Measurements from ENCODE around the gene ZBTB46. TPM values are rescaled to one million over a fixed set of nuclear protein-coding genes. Genes with fewer than 3 reads are reported as not detected.

The ZBTB46 gene
- total RNA-seq, 1 donor from 2014 or later, result 7.4 TPM

DNA sequence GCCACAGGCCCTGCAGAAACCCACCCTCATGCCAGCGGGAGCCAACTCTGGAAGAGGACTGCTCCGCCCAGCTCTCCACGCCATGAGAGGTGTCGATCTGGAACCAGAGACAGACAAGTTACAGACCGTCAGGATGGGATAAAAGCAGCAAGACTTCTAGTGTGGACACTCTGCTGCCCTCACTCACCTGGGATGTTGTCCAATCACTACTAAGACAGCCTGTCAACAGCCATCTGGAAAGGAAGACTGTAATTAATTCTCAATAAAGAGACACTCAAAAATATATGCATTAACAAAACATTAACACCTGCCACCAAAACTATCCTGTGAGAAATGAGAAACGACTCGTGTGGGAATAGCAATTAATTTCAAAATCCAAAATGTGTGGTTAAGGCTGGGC is 63.2 kb downstream of the ZBTB46 start:
- H3K4me3 ChIP-seq, result no peak overlapping the region
- H3K9me3 ChIP-seq, result no peaks in the 10 kb centered on the region
- intact Hi-C loops (cut with DNase I), result no loop called here

GRCh38 chr20:63767456-63767855 is 63.6 kb downstream of the ZBTB46 start:
- H3K27me3 ChIP-seq, result no peaks in the 10 kb centered on the region
- H3K9me3 ChIP-seq, result no peaks in the 10 kb centered on the region
- H3K4me3 ChIP-seq, result no peak overlapping the region
- H3K4me1 ChIP-seq, result no peaks in the 10 kb centered on the region
- H3K36me3 ChIP-seq, result no peaks in the 10 kb centered on the region
- intact Hi-C loops (cut with DNase I), result no loop called here
- no peak for DNase-seq (ENCODE audit: extremely low spot score in 2 of 2)
- TF ChIP-seq POLR2A (IDR thresholded peaks at IDR 0.05) (no peak), POLR2AphosphoS5 (IDR thresholded peaks at IDR 0.05; ENCODE audit: insufficient read depth in 1 of 2, low read depth in 1 of 2) (no peak), CTCF (IDR thresholded peaks at IDR 0.05) (no peak)
- H3K27ac ChIP-seq, result no peak overlapping the region

More for the DNA sequence above, 63.2 kb downstream of the ZBTB46 start:
- Histone ChIP-seq H3K27me3 (no peaks in the 10 kb centered on the region), H3K27ac (no peak overlapping the region), H3K36me3 (no peaks in the 10 kb centered on the region), H3K4me1 (no peaks in the 10 kb centered on the region)
- TF ChIP-seq POLR2A (IDR thresholded peaks at IDR 0.05) (no peak), CTCF (IDR thresholded peaks at IDR 0.05) (no peak), POLR2AphosphoS5 (IDR thresholded peaks at IDR 0.05; ENCODE audit: insufficient read depth in 1 of 2, low read depth in 1 of 2) (no peak)
- DNase-seq (ENCODE audit: extremely low spot score in 2 of 2), result no peak

DNA sequence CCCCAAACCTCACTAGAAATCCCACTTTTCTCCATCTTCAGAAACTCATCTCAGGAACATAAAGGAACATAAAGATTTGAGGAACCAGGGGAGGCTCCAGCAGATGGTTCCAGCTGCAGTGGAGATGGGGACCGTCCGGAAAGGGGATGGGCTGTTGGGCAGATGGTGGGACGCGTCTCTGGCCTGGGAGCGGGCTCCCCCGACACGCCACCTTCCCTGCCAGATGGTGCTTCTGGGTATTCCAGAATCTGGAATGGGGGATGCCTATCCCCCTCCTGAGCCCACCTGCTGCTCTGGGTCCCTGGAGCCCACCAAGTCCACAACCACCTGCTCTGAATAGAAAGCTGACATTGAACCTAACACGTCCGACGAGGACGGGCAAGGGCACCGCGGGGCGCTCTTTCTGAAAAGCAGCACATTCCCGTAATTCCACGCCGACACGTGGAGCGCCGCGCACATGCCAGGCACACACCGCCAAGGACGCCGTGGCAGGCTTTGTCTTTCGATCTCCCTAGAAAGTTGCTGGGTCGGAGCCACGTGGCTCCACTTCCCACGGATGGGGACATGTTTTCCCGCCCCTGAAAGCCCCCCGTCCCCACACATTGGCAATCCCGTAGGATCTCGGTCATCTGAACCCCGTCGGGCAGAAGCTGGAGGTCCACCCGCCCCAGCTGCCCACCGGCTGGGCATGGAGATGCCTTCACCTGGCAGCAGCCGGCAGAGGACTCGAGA is 64.2 kb downstream of the ZBTB46 start:
- Histone ChIP-seq H3K9me3 (no peaks in the 10 kb centered on the region), H3K4me1 (no peaks in the 10 kb centered on the region), H3K4me3 (no peak overlapping the region), H3K27ac (no peak overlapping the region), H3K27me3 (no peaks in the 10 kb centered on the region), H3K36me3 (no peaks in the 10 kb centered on the region)
- TF ChIP-seq POLR2A (IDR thresholded peaks at IDR 0.05) (no peak), CTCF (IDR thresholded peaks at IDR 0.05) (no peak), POLR2AphosphoS5 (IDR thresholded peaks at IDR 0.05; ENCODE audit: insufficient read depth in 1 of 2, low read depth in 1 of 2) (no peak)
- DNase-seq (ENCODE audit: extremely low spot score in 2 of 2), result no peak
- intact Hi-C loops (cut with DNase I), result no loop called here

GRCh38 chr20:63765902-63766301 is 65.2 kb downstream of the ZBTB46 start:
- Histone ChIP-seq H3K36me3 (no peaks in the 10 kb centered on the region), H3K4me1 (no peaks in the 10 kb centered on the region), H3K27me3 (no peaks in the 10 kb centered on the region), H3K9me3 (no peaks in the 10 kb centered on the region), H3K4me3 (no peak overlapping the region), H3K27ac (no peak overlapping the region)
- DNase-seq (ENCODE audit: extremely low spot score in 2 of 2), result no peak
- intact Hi-C loops (cut with DNase I), result no loop called here
- TF ChIP-seq CTCF (IDR thresholded peaks at IDR 0.05), result no peak
- TF ChIP-seq POLR2A (IDR thresholded peaks at IDR 0.05), result no peak
- TF ChIP-seq POLR2AphosphoS5 (IDR thresholded peaks at IDR 0.05; ENCODE audit: insufficient read depth in 1 of 2, low read depth in 1 of 2), result no peak

DNA sequence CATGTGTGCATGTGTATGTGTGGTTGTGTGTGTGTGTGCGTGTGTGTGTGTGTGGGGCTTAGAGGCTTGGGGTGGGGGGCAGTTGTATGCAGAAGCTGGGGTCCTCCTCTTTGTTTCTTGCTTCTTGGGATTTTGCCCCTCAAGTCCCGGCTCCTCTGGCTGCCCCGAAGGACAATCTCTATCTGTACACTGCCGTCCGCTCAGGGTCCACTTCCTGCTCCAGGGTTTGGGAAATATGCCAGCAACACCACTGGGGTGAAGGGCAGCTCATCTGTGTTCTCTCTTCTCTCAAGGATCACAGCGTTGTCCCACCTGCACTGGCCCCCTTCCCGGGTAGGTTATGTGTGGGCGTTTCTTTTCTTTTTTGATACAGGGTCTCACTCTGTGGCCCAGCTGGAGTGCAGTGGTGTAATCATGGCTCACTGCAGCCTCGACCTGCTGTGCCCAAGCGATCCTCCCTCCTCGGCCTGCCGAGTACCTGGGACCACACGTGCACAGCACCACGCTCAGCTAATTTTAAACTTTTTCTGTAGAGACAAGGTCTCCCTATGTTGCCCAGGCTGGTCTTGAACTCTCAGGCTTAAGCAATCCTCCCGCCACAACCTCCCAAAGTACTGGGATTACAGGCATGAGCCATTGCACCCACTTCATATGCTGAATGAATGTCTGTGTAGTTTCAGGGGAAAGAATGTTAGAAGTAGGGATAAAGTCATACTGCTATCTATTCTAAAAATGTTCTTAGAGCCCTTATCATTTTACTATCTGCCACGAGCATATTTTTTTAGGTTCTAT is 65.8 kb downstream of the ZBTB46 start:
- Histone ChIP-seq H3K27me3 (no peaks in the 10 kb centered on the region), H3K36me3 (no peaks in the 10 kb centered on the region), H3K9me3 (no peaks in the 10 kb centered on the region), H3K4me1 (no peaks in the 10 kb centered on the region), H3K27ac (no peak overlapping the region), H3K4me3 (no peak overlapping the region)
- TF ChIP-seq POLR2A (IDR thresholded peaks at IDR 0.05) (no peak), CTCF (IDR thresholded peaks at IDR 0.05) (no peak), POLR2AphosphoS5 (IDR thresholded peaks at IDR 0.05; ENCODE audit: insufficient read depth in 1 of 2, low read depth in 1 of 2) (no peak)
- intact Hi-C loops (cut with DNase I), result no loop called here
- DNase-seq (ENCODE audit: extremely low spot score in 2 of 2), result no peak

Measured in vagina (tissue), 2 donors.